Activated naive CD4-positive, alpha-beta T cell treated with anti-CD3 and anti-CD28 coated beads for 36 hours (primary cell): ENCODE results near the gene VGLL4. TPM values are rescaled to one million over a fixed set of nuclear protein-coding genes. Genes with fewer than 3 reads are reported as not detected.
A peak's percentile ranks its signal among the peaks of the same experiment; 100 is the strongest.

ENCODE experiments used
- CTCF ChIA-PET: fragments of 350-600 bp; sonication (Branson Sonifier 250); formaldehyde crosslinking; loops from one replicate; lab custom pipeline; 2021; ENCODE audit warnings: antibody characterized with exemption; lab: Charles Lee
- DNase-seq: peaks from one replicate; pipeline ENCODE4 v3.0.0-alpha.2; 2020
- H3K27ac Mint-ChIP-seq: one replicate; pipeline ENCODE4 v1.8.0; 2021; ENCODE audit warnings: mild to moderate bottlenecking, mixed read lengths
- H3K27me3 Mint-ChIP-seq: one replicate; pipeline ENCODE4 v1.8.0; 2021; ENCODE audit warnings: low read depth, mixed read lengths
- H3K36me3 Mint-ChIP-seq: one replicate; pipeline ENCODE4 v1.8.0; 2021; ENCODE audit warnings: low read depth, mixed read lengths
- H3K4me1 Mint-ChIP-seq: one replicate; pipeline ENCODE4 v1.8.0; 2021; ENCODE audit warnings: low read depth, mixed read lengths
- H3K4me3 Mint-ChIP-seq: one replicate; pipeline ENCODE4 v1.8.0; 2021; ENCODE audit warnings: mild to moderate bottlenecking, moderate library complexity, mixed read lengths
- H3K9me3 Mint-ChIP-seq: one replicate; pipeline ENCODE4 v1.8.0; 2021; ENCODE audit warnings: mixed read lengths
- intact Hi-C: fragments of 100-400 bp; cut with micrococcal nuclease; formaldehyde crosslinking; loops from one replicate; pipeline ENCODE4 v1.15.1; 2023
- total RNA-seq, 2 experiments: library from RNA; stranded (reverse); gene quantifications; one replicate each; pipeline ENCODE4 v1.2.3, GENCODE V29; 2021

VGLL4 gene
- total RNA-seq, 2 experiments from 2014 or later: 6.3 to 7.7 TPM

GRCh38 chr3:11665331-11665730 lies 21.6 kb upstream of the VGLL4 start:
- DNase-seq: no peak
- CTCF ChIA-PET: interaction anchor here (0.6 kb wide), 1 partner anchor 84 kb away, joined by 3 read pairs; no protein-coding TSS in a partner anchor
- no peaks in the 10 kb centered on the region for H3K36me3 Mint-ChIP-seq
- H3K4me1 Mint-ChIP-seq: no peaks in the 10 kb centered on the region
- H3K9me3 Mint-ChIP-seq: peaks cover 3% of the 10 kb centered on the region
- no peak overlapping the region for H3K27ac Mint-ChIP-seq
- intact Hi-C loops: no loop called here
- no peaks in the 10 kb centered on the region for H3K27me3 Mint-ChIP-seq
- H3K4me3 Mint-ChIP-seq: no peak overlapping the region

GRCh38 chr3:11662392-11662990 lies 18.8 kb upstream of the VGLL4 start:
- H3K9me3 Mint-ChIP-seq: peaks cover 3% of the 10 kb centered on the region
- DNase-seq: no peak
- no peaks in the 10 kb centered on the region for H3K27me3 Mint-ChIP-seq
- CTCF ChIA-PET: interaction anchor here (0.6 kb wide), 1 partner anchor 118 kb away, joined by 3 read pairs; no protein-coding TSS in a partner anchor
- H3K27ac Mint-ChIP-seq: no peak overlapping the region
- no peak overlapping the region for H3K4me3 Mint-ChIP-seq
- intact Hi-C loops: no loop called here
- H3K4me1 Mint-ChIP-seq: no peaks in the 10 kb centered on the region
- no peaks in the 10 kb centered on the region for H3K36me3 Mint-ChIP-seq

- no peaks in the 10 kb centered on the region for H3K27me3 Mint-ChIP-seq
- intact Hi-C loops: no loop called here
- H3K36me3 Mint-ChIP-seq: no peaks in the 10 kb centered on the region
- peaks cover 3% of the 10 kb centered on the region for H3K9me3 Mint-ChIP-seq
- no peaks in the 10 kb centered on the region for H3K4me1 Mint-ChIP-seq
- H3K4me3 Mint-ChIP-seq: no peak overlapping the region
- no peak overlapping the region for H3K27ac Mint-ChIP-seq
- CTCF ChIA-PET: interaction anchor here (0.6 kb wide), 1 partner anchor 117 kb away, joined by 3 read pairs; no protein-coding TSS in a partner anchor
- DNase-seq: no peak
Observed at GRCh38 chr3:11661827-11662226, 18.1 kb upstream of the VGLL4 start.

DNA sequence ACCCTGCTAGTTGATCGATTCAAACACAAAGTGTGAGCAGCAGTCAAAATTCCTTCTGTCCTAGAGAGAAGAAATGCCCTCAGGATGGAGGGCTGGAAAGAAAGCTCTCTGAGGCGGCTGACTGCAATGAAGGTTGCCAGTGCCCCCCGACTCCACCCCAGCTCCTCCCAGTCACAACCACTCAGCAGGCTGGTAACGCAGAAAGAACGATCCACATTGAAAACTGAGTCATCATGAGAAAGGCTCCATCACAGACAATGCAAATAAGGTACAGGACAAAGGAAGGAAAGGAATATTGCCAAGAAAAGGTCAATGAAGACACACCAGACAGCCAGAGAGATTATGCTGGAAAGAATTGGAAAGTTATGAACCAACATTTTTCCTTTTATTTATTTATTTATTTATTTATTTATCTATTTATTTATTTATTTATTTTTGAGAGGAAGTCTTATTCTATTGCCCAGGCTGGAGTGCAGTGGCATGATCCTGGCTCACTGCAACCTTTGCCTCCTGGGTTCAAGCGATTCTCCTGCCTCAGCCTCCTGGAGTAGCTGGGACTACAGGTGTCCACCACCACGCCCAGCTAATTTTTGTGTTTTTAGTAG lies 17.4 kb upstream of the VGLL4 start:
- no peaks in the 10 kb centered on the region for H3K27me3 Mint-ChIP-seq
- H3K27ac Mint-ChIP-seq: no peak overlapping the region
- H3K4me1 Mint-ChIP-seq: no peaks in the 10 kb centered on the region
- no peaks in the 10 kb centered on the region for H3K36me3 Mint-ChIP-seq
- CTCF ChIA-PET: interaction anchor here (0.9 kb wide), 1 partner anchor 10 kb away, joined by 5 read pairs; no protein-coding TSS in a partner anchor
- no peak for DNase-seq
- H3K4me3 Mint-ChIP-seq: no peak overlapping the region
- peaks cover 3% of the 10 kb centered on the region for H3K9me3 Mint-ChIP-seq
- intact Hi-C loops: no loop called here

- no peak overlapping the region for H3K4me3 Mint-ChIP-seq
- no peak overlapping the region for H3K27ac Mint-ChIP-seq
- intact Hi-C loops: no loop called here
- CTCF ChIA-PET: interaction anchor here (0.9 kb wide), 1 partner anchor 9 kb away, joined by 5 read pairs; no protein-coding TSS in a partner anchor
- H3K9me3 Mint-ChIP-seq: peaks cover 3% of the 10 kb centered on the region
- no peaks in the 10 kb centered on the region for H3K27me3 Mint-ChIP-seq
- no peaks in the 10 kb centered on the region for H3K36me3 Mint-ChIP-seq
- no peak for DNase-seq
- H3K4me1 Mint-ChIP-seq: peaks cover 6% of the 10 kb centered on the region
Observed at GRCh38 chr3:11660242-11660641, 16.5 kb upstream of the VGLL4 start.

- CTCF ChIA-PET: no interaction called here
- H3K4me1 Mint-ChIP-seq: peaks cover 6% of the 10 kb centered on the region
- intact Hi-C loops: loop anchor here (10.0 kb wide), 2 partner anchors 503 to 713 kb away; partner anchors contain the start of gene HRH1
- DNase-seq: no peak
- no peaks in the 10 kb centered on the region for H3K27me3 Mint-ChIP-seq
- H3K4me3 Mint-ChIP-seq: no peak overlapping the region
- no peaks in the 10 kb centered on the region for H3K36me3 Mint-ChIP-seq
- H3K27ac Mint-ChIP-seq: no peak overlapping the region
- H3K9me3 Mint-ChIP-seq: peaks cover 3% of the 10 kb centered on the region
Observed at GRCh38 chr3:11658180-11658579, 14.5 kb upstream of the VGLL4 start.

- no peak overlapping the region for H3K27ac Mint-ChIP-seq
- no peak overlapping the region for H3K4me3 Mint-ChIP-seq
- intact Hi-C loops: loop anchor here (1.0 to 10.0 kb wide), 3 partner anchors 149 to 711 kb away; partner anchors contain the start of gene HRH1
- CTCF ChIA-PET: interaction anchor here (1.1 kb wide), 1 partner anchor 149 kb away, joined by 4 read pairs; no protein-coding TSS in a partner anchor
- DNase-seq: peak; percentile 26
- peaks cover 6% of the 10 kb centered on the region for H3K4me1 Mint-ChIP-seq
- no peaks in the 10 kb centered on the region for H3K36me3 Mint-ChIP-seq
- H3K27me3 Mint-ChIP-seq: no peaks in the 10 kb centered on the region
- H3K9me3 Mint-ChIP-seq: no peaks in the 10 kb centered on the region
Observed at GRCh38 chr3:11655196-11655928, 11.6 kb upstream of the VGLL4 start.

GRCh38 chr3:11654166-11654565 lies 10.5 kb upstream of the VGLL4 start:
- CTCF ChIA-PET: no interaction called here
- peaks cover 6% of the 10 kb centered on the region for H3K4me1 Mint-ChIP-seq

GRCh38 chr3:11653298-11654055 lies 9.8 kb upstream of the VGLL4 start:
- no peak for DNase-seq

More at GRCh38 chr3:11654166-11654565, 10.5 kb upstream of the VGLL4 start:
- intact Hi-C loops: loop anchor here (5.0 to 10.0 kb wide), 3 partner anchors 317 to 709 kb away; partner anchors contain the start of gene HRH1
- Mint-ChIP-seq H3K27me3 (no peaks in the 10 kb centered on the region), H3K9me3 (no peaks in the 10 kb centered on the region), H3K27ac (no peak overlapping the region), H3K36me3 (no peaks in the 10 kb centered on the region), H3K4me3 (no peak overlapping the region)
- no peak for DNase-seq

DNA sequence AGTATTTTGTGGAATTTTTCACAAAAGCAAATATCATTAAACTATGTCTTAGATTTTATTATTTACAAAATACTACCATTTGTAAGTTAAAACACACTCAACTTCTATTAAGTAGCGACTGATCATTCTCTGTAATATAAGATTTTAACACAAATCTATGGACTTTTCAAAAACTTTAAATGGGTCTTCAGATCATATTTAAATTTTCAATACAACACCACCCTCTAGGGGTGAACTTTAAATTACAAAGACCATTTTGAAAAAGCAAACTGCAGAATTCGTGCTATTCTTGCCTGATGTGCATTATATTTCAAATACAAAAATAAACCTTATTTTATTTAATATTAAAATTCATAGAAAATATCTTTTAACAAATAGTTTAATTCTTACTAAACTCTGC lies 8.2 kb upstream of the VGLL4 start:
- Mint-ChIP-seq H3K27ac (no peak overlapping the region), H3K4me1 (peaks cover 6% of the 10 kb centered on the region), H3K36me3 (no peaks in the 10 kb centered on the region), H3K27me3 (no peaks in the 10 kb centered on the region), H3K4me3 (no peak overlapping the region), H3K9me3 (no peaks in the 10 kb centered on the region)
- no peak for DNase-seq
- CTCF ChIA-PET: interaction anchor here (0.7 to 3.0 kb wide), 14 partner anchors 9 to 592 kb away, joined by 3 to 21 read pairs (median 3); no protein-coding TSS in a partner anchor
- intact Hi-C loops: loop anchor here (1.0 to 10.0 kb wide), 6 partner anchors 273 to 707 kb away; partner anchors contain the start of gene HRH1

More at GRCh38 chr3:11653298-11654055, 9.8 kb upstream of the VGLL4 start:
- Mint-ChIP-seq H3K9me3 (no peaks in the 10 kb centered on the region), H3K36me3 (no peaks in the 10 kb centered on the region), H3K27me3 (no peaks in the 10 kb centered on the region), H3K27ac (no peak overlapping the region), H3K4me1 (peaks cover 6% of the 10 kb centered on the region), H3K4me3 (no peak overlapping the region)
- CTCF ChIA-PET: no interaction called here
- intact Hi-C loops: loop anchor here (2.0 to 10.0 kb wide), 4 partner anchors 316 to 709 kb away; partner anchors contain the start of gene HRH1

GRCh38 chr3:11651477-11651876 lies 7.8 kb upstream of the VGLL4 start:
- H3K36me3 Mint-ChIP-seq: no peaks in the 10 kb centered on the region
- no peaks in the 10 kb centered on the region for H3K9me3 Mint-ChIP-seq
- H3K4me3 Mint-ChIP-seq: no peak overlapping the region
- DNase-seq: no peak
- intact Hi-C loops: loop anchor here (5.0 to 10.0 kb wide), 3 partner anchors 314 to 707 kb away; partner anchors contain the start of gene HRH1
- peaks cover 6% of the 10 kb centered on the region for H3K4me1 Mint-ChIP-seq
- CTCF ChIA-PET: interaction anchor here (0.6 to 3.0 kb wide), 17 partner anchors 9 to 591 kb away, joined by 3 to 21 read pairs (median 3); no protein-coding TSS in a partner anchor
- H3K27ac Mint-ChIP-seq: no peak overlapping the region
- H3K27me3 Mint-ChIP-seq: no peaks in the 10 kb centered on the region
